ENCODE results near the gene SLC7A10.

- TF ChIP-seq CTCF (conservative IDR thresholded peaks at IDR 0.05; ENCODE audit: low read length) (no peak), EZH2phosphoT487 (IDR thresholded peaks at IDR 0.05; ENCODE audit: borderline replicate concordance, low read depth, low read length) (no peak)
These were observed 66.5 kb downstream of the SLC7A10 start for GRCh38 chr19:33159149-33159548.
